Endothelial cell of umbilical vein (primary cell): ENCODE results near the gene DLGAP4. TPM values are rescaled to one million over a fixed set of nuclear protein-coding genes. Genes with fewer than 3 reads are reported as not detected.

ENCODE experiments used
- BruUV-seq: library from RNA; stranded (reverse); fragments of 400-500 nt; replicated peaks from 2 replicates; lab custom pipeline; 2021; lab: Mats Ljungman, UMichigan
- CTCF ChIA-PET: fragments of 300-600, 350-600 bp; sonication (Branson Sonifier 250); formaldehyde crosslinking; loops from one replicate; lab custom pipeline; 2021; ENCODE audit warnings: antibody characterized with exemption, inconsistent platforms; lab: Charles Lee
- POLR2A ChIA-PET: fragments of 300-600, 350-600 bp; sonication (Branson Sonifier 250); formaldehyde crosslinking; loops from one replicate; lab custom pipeline; 2021; ENCODE audit warnings: antibody characterized with exemption, inconsistent platforms; lab: Charles Lee
- DNase-seq: peaks from one replicate; pipeline ENCODE4 v3.0.0-alpha.2; 2011; ENCODE audit warnings: low read depth, low spot score
- FAIRE-seq: peaks from 2 replicates; lab custom pipeline; 2011; peaks lifted over from hg19 to GRCh38; lab: Jason Lieb, UNC
- H2AFZ ChIP-seq: 2 replicates; pipeline ENCODE4 v1.6.0; 2012; ENCODE audit warnings: low read depth, low read length, control low read depth, inconsistent platforms
- H3K27ac ChIP-seq: 2 replicates; pipeline ENCODE4 v1.5.1; 2011; ENCODE audit warnings: low read depth, mild to moderate bottlenecking, control low read depth, low read length, moderate library complexity; ENCODE audit not compliant: insufficient read depth
- H3K27me3 ChIP-seq, 2 experiments: 2 replicates each; pipeline versions ENCODE4 v1.6.0 to v1.6.1; 2011; ENCODE audit warnings: low read length in 2 of 2, mixed read lengths in 1 of 2; ENCODE audit not compliant: control insufficient read depth in 2 of 2, insufficient read depth in 2 of 2
- H3K36me3 ChIP-seq, 2 experiments: 2 replicates in 1 of 2; 3 replicates in 1 of 2; pipeline ENCODE4 v1.5.1; 2011; ENCODE audit warnings: low read length in 2 of 2, mild to moderate bottlenecking in 1 of 2, moderate library complexity in 1 of 2; ENCODE audit not compliant: control insufficient read depth in 2 of 2, insufficient read depth in 2 of 2; ENCODE audit errors: extremely low read depth in 1 of 2
- H3K4me1 ChIP-seq: 3 replicates; pipeline ENCODE4 v1.5.1; 2011; ENCODE audit warnings: mild to moderate bottlenecking, low read length; ENCODE audit not compliant: control insufficient read depth, insufficient read depth; ENCODE audit errors: extremely low read depth
- H3K4me2 ChIP-seq: 2 replicates; pipeline ENCODE4 v1.6.1; 2011; ENCODE audit warnings: low read length, control low read depth, mixed read lengths; ENCODE audit not compliant: insufficient read depth
- H3K4me3 ChIP-seq, 3 experiments: fragments of 200-600 bp in 1 of 3; sonication (generic), shearing (Covaris generic) in 1 of 3; replicated peaks in 1 of 3; 2 replicates each; pipeline ENCODE4 v1.5.1; 2011 to 2016; ENCODE audit warnings: control low read depth in 3 of 3, low read length in 3 of 3, mild to moderate bottlenecking in 2 of 3, inconsistent platforms in 1 of 3, low read depth in 1 of 3, moderate library complexity in 1 of 3; ENCODE audit not compliant: insufficient read depth in 1 of 3
- H3K79me2 ChIP-seq: 2 replicates; pipeline ENCODE4 v1.6.0; 2012; ENCODE audit warnings: low read length, inconsistent platforms; ENCODE audit not compliant: control insufficient read depth, insufficient read depth
- H3K9ac ChIP-seq: replicated peaks from 2 replicates; pipeline ENCODE3; 2011; ENCODE audit warnings: low read length, control low read depth; ENCODE audit not compliant: insufficient read depth; ENCODE audit errors: extremely low read depth
- H3K9me1 ChIP-seq: replicated peaks from 3 replicates; pipeline ENCODE4 v1.6.0; 2011; ENCODE audit warnings: mild to moderate bottlenecking, low read length; ENCODE audit not compliant: control insufficient read depth, insufficient read depth; ENCODE audit errors: extremely low read depth
- H3K9me3 ChIP-seq: replicated peaks from 2 replicates; pipeline ENCODE4 v1.5.1; 2012; ENCODE audit warnings: low read length, inconsistent platforms; ENCODE audit not compliant: control insufficient read depth, insufficient read depth
- H4K20me1 ChIP-seq: replicated peaks from 2 replicates; pipeline ENCODE3; 2011; ENCODE audit warnings: mild to moderate bottlenecking, low read length; ENCODE audit not compliant: control insufficient read depth, insufficient read depth; ENCODE audit errors: extremely low read depth
- EZH2 ChIP-seq: IDR thresholded peaks from 2 replicates; pipeline ENCODE4 v1.6.1; 2012; ENCODE audit warnings: borderline replicate concordance, low read depth, mild to moderate bottlenecking, moderate library complexity, low read length, inconsistent platforms; ENCODE audit not compliant: severe bottlenecking
- FOS ChIP-seq: IDR thresholded peaks from 2 replicates; pipeline ENCODE4 v1.6.1; 2011; ENCODE audit warnings: mild to moderate bottlenecking, low read length, moderate library complexity, borderline replicate concordance; ENCODE audit not compliant: insufficient read depth
- GATA2 ChIP-seq: IDR thresholded peaks from 2 replicates; pipeline ENCODE4 v1.7.0; 2011; ENCODE audit warnings: low read depth, mild to moderate bottlenecking, moderate library complexity, mixed read lengths, low read length; ENCODE audit not compliant: insufficient read length, insufficient read depth
- JUN ChIP-seq: IDR thresholded peaks from 2 replicates; pipeline ENCODE4 v1.6.1; 2011; ENCODE audit warnings: borderline replicate concordance, low read depth; ENCODE audit not compliant: insufficient read length, insufficient read depth
- MAX ChIP-seq: IDR thresholded peaks from 2 replicates; pipeline ENCODE4 v1.6.1; 2011; ENCODE audit not compliant: insufficient read depth, insufficient read length
- MYC ChIP-seq: IDR thresholded peaks from one replicate; pipeline ENCODE4 v1.6.1; 2011; ENCODE audit warnings: mild to moderate bottlenecking, low read depth, low read length
- POLR2A ChIP-seq: IDR thresholded peaks from 2 replicates; pipeline ENCODE4 v1.6.1; 2012; ENCODE audit warnings: low read depth, mild to moderate bottlenecking, control low read depth, low read length
- POLR2AphosphoS5 ChIP-seq: IDR thresholded peaks from 2 replicates; pipeline ENCODE4 v1.6.1; 2012; ENCODE audit warnings: low read depth, mild to moderate bottlenecking, control low read depth, low read length, moderate library complexity; ENCODE audit not compliant: insufficient read depth
- dilution Hi-C: fragments of 300-500 bp; cut with MboI; formaldehyde crosslinking; loops from one replicate; pipeline ENCODE4 v1.15.0; 2019; ENCODE audit warnings: low sequenced_read_pairs; ENCODE audit not compliant: extremely low pct_ligation_motif_present
- intact Hi-C: fragments of 100-400 bp; cut with micrococcal nuclease; formaldehyde crosslinking; loops from one replicate; pipeline ENCODE4 v1.10.0; 2022
- polyA plus RNA-seq, 4 experiments: library from polyadenylated mRNA; depleted of rRNA in 3 of 4; stranded (reverse) in 3 of 4; unstranded in 1 of 4; fragments of >200 nt; gene quantifications; 2 replicates each; pipeline versions ENCODE4 v1.2.1 to v1.2.3, GENCODE V29; 2011 to 2012; ENCODE audit warnings: missing spikeins in 1 of 4
- total RNA-seq: library from RNA; stranded (reverse); gene quantifications from 2 replicates; pipeline ENCODE4 v1.2.3, GENCODE V29; 2021
- TF ChIP-seq, protein P1 (sequence below), 2 donors: IDR thresholded peaks; 1 replicate in 1 of 2; 2 replicates in 1 of 2; pipeline ENCODE4 v1.5.1; 2011; ENCODE audit warnings: low read length in 2 of 2, mild to moderate bottlenecking in 2 of 2, moderate library complexity in 2 of 2, control low read depth in 1 of 2, inconsistent platforms in 1 of 2, low read depth in 1 of 2; ENCODE audit not compliant: insufficient read depth in 1 of 2; ENCODE audit errors: extremely low read depth in 1 of 2

DLGAP4 gene
- total and polyA plus RNA-seq, 2 donors (not counting 3 experiments of a cell fraction or from before 2014, with no cell fraction given), result 57.5 to 125 TPM

- H3K4me2 ChIP-seq, result no peak overlapping the region
- H3K36me3 ChIP-seq, result no peaks in the 10 kb centered on the region
- peak overlapping the region; percentile 17 to 36 (median 30) for H3K4me3 ChIP-seq
- POLR2A ChIA-PET, result no interaction called here
- H3K9ac ChIP-seq, result no peak overlapping the region
- no peak for TF ChIP-seq EZH2
- TF ChIP-seq, protein P1, sequence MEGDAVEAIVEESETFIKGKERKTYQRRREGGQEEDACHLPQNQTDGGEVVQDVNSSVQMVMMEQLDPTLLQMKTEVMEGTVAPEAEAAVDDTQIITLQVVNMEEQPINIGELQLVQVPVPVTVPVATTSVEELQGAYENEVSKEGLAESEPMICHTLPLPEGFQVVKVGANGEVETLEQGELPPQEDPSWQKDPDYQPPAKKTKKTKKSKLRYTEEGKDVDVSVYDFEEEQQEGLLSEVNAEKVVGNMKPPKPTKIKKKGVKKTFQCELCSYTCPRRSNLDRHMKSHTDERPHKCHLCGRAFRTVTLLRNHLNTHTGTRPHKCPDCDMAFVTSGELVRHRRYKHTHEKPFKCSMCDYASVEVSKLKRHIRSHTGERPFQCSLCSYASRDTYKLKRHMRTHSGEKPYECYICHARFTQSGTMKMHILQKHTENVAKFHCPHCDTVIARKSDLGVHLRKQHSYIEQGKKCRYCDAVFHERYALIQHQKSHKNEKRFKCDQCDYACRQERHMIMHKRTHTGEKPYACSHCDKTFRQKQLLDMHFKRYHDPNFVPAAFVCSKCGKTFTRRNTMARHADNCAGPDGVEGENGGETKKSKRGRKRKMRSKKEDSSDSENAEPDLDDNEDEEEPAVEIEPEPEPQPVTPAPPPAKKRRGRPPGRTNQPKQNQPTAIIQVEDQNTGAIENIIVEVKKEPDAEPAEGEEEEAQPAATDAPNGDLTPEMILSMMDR (IDR thresholded peaks at IDR 0.05; ENCODE audit: extremely low read depth in 1 of 2, insufficient read depth in 1 of 2, low read depth in 1 of 2, low read length in 2 of 2), result no peak
- TF ChIP-seq GATA2, result no peak
- no peak for TF ChIP-seq POLR2A
- no peak for TF ChIP-seq MYC
- no peak for TF ChIP-seq MAX
- TF ChIP-seq JUN, result no peak
- TF ChIP-seq FOS, result no peak
- TF ChIP-seq POLR2AphosphoS5, result no peak
- no TSS peak for BruUV-seq
- FAIRE-seq, result no peak
- H3K79me2 ChIP-seq, result no peaks in the 10 kb centered on the region
- H3K27me3 ChIP-seq, result no peaks in the 10 kb centered on the region
- H2AFZ ChIP-seq, result peak overlapping the region; percentile 90
- no peaks in the 10 kb centered on the region for H4K20me1 ChIP-seq
- no peaks in the 10 kb centered on the region for H3K4me1 ChIP-seq
- H3K27ac ChIP-seq, result no peak overlapping the region
- no peaks in the 10 kb centered on the region for H3K9me3 ChIP-seq
- no peaks in the 10 kb centered on the region for H3K9me1 ChIP-seq
- DNase-seq, result peak; percentile 78
- dilution Hi-C loops (no loop called here), intact Hi-C loops (no loop called here)
- CTCF ChIA-PET, result interaction anchor here (0.7 to 6.6 kb wide), 6 partner anchors 13 to 280 kb away, joined by 3 to 203 read pairs (median 32); no protein-coding TSS in a partner anchor
Measured at GRCh38 chr20:36435592-36436541, 129.7 kb downstream of the DLGAP4 start.
